KMS-11 (cell line): Measurements from ENCODE around the gene FRK.
"Not testable (repeated sequence)": the region's sequence is repeated elsewhere in the genome, so short reads cannot be mapped to it uniquely, and the experiment has no call there.

ENCODE experiments used
- H2AFZ ChIP-seq: fragments of 200-600 bp; sonication (generic); 2 replicates; pipeline ENCODE4 v1.6.1; 2016; ENCODE audit warnings: antibody characterized with exemption, mixed run types, low read depth
- H3K27ac ChIP-seq: fragments of 200-600 bp; sonication (generic); 2 replicates; pipeline ENCODE4 v1.6.1; 2016; ENCODE audit warnings: mild to moderate bottlenecking, mixed run types
- H3K27me3 ChIP-seq: fragments of 200-600 bp; sonication (generic); 2 replicates; pipeline ENCODE4 v1.6.1; 2017; ENCODE audit warnings: mild to moderate bottlenecking, low read depth, mixed run types, moderate library complexity; ENCODE audit not compliant: insufficient read depth
- H3K36me3 ChIP-seq: fragments of 200-600 bp; sonication (generic); 2 replicates; pipeline ENCODE4 v1.6.1; 2017; ENCODE audit warnings: mild to moderate bottlenecking, mixed run types; ENCODE audit not compliant: insufficient read depth
- H3K4me1 ChIP-seq: fragments of 200-600 bp; sonication (generic); 2 replicates; pipeline ENCODE4 v1.6.1; 2016; ENCODE audit warnings: mild to moderate bottlenecking, low read depth, mixed run types; ENCODE audit not compliant: poor library complexity, severe bottlenecking
- H3K4me2 ChIP-seq: fragments of 200-600 bp; sonication (generic); 2 replicates; pipeline ENCODE4 v1.7.0; 2016; ENCODE audit warnings: mild to moderate bottlenecking, mixed run types
- H3K4me3 ChIP-seq: fragments of 200-600 bp; sonication (generic); IDR thresholded peaks from 2 replicates; pipeline ENCODE4 v1.6.1; 2017; ENCODE audit warnings: low read depth, low read length, mixed read lengths; ENCODE audit not compliant: insufficient read depth
- H3K79me2 ChIP-seq: fragments of 200-600 bp; sonication (generic); 2 replicates; pipeline ENCODE4 v1.6.1; 2016; ENCODE audit warnings: low read depth, mixed run types; ENCODE audit not compliant: insufficient read depth
- H3K9ac ChIP-seq: fragments of 200-600 bp; sonication (generic); 2 replicates; pipeline ENCODE4 v1.6.1; 2016; ENCODE audit warnings: mild to moderate bottlenecking, mixed run types
- H4K20me1 ChIP-seq: fragments of 200-600 bp; sonication (generic); 2 replicates; pipeline ENCODE4 v1.6.1; 2016; ENCODE audit warnings: mild to moderate bottlenecking, mixed run types; ENCODE audit not compliant: insufficient read depth
- TF ChIP-seq, protein P1 (sequence below): fragments of 200-600 bp; sonication (generic); conservative IDR thresholded peaks from 2 replicates; pipeline ENCODE4 v1.6.1; 2017; ENCODE audit warnings: low read depth, mild to moderate bottlenecking, antibody characterized with exemption, low read length, moderate library complexity, mixed read lengths

The FRK gene

DNA sequence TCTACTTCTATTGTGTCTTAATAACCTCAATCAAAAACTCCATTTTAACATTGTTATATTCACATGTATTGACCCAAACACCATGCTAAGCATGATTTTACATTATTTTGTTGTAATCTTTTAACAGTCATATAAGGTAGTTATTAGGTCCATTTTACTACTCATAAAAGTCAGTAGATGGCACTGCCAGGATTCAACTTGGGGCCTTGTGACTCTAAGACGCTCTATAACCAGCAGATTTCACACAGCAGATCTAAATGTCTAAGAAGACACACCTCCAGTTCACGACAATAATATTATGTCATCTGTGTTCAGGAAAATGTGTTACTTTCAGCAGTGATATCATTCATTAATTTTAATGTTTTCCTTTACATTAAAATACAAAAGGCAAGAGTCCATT, 88.0 kb downstream of the FRK start:
- no peak overlapping the region for H3K4me3 ChIP-seq
- no peaks in the 10 kb centered on the region for H3K79me2 ChIP-seq
- H2AFZ ChIP-seq: no peak overlapping the region
- no peak overlapping the region for H3K9ac ChIP-seq
- no peaks in the 10 kb centered on the region for H4K20me1 ChIP-seq
- no peaks in the 10 kb centered on the region for H3K4me1 ChIP-seq
- H3K27ac ChIP-seq: no peak overlapping the region
- H3K36me3 ChIP-seq: no peaks in the 10 kb centered on the region
- H3K27me3 ChIP-seq: no peaks in the 10 kb centered on the region
- TF ChIP-seq, protein P1, sequence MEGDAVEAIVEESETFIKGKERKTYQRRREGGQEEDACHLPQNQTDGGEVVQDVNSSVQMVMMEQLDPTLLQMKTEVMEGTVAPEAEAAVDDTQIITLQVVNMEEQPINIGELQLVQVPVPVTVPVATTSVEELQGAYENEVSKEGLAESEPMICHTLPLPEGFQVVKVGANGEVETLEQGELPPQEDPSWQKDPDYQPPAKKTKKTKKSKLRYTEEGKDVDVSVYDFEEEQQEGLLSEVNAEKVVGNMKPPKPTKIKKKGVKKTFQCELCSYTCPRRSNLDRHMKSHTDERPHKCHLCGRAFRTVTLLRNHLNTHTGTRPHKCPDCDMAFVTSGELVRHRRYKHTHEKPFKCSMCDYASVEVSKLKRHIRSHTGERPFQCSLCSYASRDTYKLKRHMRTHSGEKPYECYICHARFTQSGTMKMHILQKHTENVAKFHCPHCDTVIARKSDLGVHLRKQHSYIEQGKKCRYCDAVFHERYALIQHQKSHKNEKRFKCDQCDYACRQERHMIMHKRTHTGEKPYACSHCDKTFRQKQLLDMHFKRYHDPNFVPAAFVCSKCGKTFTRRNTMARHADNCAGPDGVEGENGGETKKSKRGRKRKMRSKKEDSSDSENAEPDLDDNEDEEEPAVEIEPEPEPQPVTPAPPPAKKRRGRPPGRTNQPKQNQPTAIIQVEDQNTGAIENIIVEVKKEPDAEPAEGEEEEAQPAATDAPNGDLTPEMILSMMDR: no peak
- no peak overlapping the region for H3K4me2 ChIP-seq

DNA sequence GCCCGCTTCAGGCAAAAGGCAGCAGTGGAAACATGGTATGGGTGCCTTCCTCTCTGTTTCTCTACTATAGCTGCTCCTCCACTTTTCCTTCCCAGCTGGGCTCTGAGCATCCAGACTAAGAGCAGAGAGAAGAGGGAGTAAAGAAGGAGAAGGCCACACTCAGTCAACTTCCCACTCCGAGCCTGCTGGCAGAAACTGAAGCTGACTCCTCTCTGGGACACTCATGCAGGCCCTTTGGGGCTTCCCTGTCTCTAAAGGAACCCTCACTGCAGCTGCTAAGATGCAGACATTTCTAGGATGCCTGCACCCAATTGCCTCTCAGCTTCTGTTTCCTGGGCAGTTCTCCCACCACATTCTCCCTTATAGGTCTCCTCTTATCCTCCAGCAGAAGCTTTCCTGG, 88.9 kb downstream of the FRK start:
- Histone ChIP-seq H3K79me2 (no peaks in the 10 kb centered on the region), H3K4me3 (no peak overlapping the region), H3K4me1 (no peaks in the 10 kb centered on the region), H3K9ac (no peak overlapping the region), H3K4me2 (no peak overlapping the region), H3K27ac (no peak overlapping the region), H4K20me1 (no peaks in the 10 kb centered on the region), H3K36me3 (no peaks in the 10 kb centered on the region), H3K27me3 (no peaks in the 10 kb centered on the region), H2AFZ (no peak overlapping the region)
- TF ChIP-seq, protein P1: no peak

GRCh38 chr6:115969930-115970273, 90.8 kb downstream of the FRK start:
- no peak overlapping the region for H3K4me3 ChIP-seq
- no peaks in the 10 kb centered on the region for H3K79me2 ChIP-seq
- no peaks in the 10 kb centered on the region for H3K27me3 ChIP-seq
- TF ChIP-seq, protein P1: no peak
- H3K27ac ChIP-seq: no peak overlapping the region
- no peak overlapping the region for H2AFZ ChIP-seq
- H3K4me2 ChIP-seq: no peak overlapping the region
- H3K36me3 ChIP-seq: no peaks in the 10 kb centered on the region
- no peaks in the 10 kb centered on the region for H3K4me1 ChIP-seq
- H4K20me1 ChIP-seq: no peaks in the 10 kb centered on the region
- H3K9ac ChIP-seq: no peak overlapping the region

DNA sequence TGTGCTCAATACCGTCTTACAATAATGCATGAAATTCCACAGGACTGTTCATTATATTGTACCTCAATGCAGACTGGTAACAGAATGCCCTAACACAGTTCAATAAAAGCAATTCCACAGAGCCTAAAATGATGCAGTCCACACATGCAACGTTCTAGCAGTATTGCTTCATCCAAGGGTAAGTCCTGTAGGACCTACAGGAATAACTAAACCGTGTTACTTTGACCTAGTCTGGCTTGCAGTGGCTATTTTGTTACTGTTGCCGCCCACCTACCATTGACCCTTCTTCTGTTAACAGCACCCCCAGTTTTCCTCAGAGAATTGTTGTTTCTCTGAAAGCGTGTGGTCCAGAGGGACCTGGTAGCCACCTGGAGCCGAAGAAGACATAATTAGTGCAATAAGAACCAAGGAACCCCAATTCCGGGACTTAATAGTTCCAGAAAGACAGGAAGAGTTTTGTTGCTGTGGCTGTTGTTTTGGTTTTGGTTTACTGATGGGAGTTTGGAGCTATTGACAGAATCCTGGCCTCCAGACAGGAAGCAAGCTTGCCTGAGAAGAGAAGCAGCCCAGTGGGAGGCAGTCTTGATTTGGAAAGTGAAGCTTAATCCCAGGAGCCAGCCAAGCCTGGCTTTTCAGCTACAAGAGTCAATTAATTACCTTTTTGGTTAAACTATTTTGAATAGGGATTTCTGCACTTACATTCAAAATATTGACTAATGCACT, 91.3 kb downstream of the FRK start:
- Histone ChIP-seq H3K4me2 (no peak overlapping the region), H3K4me3 (no peak overlapping the region), H3K27me3 (no peaks in the 10 kb centered on the region), H3K79me2 (no peaks in the 10 kb centered on the region), H2AFZ (no peak overlapping the region), H4K20me1 (no peaks in the 10 kb centered on the region), H3K9ac (no peak overlapping the region), H3K4me1 (no peaks in the 10 kb centered on the region), H3K36me3 (no peaks in the 10 kb centered on the region), H3K27ac (no peak overlapping the region)
- TF ChIP-seq, protein P1: no peak

GRCh38 chr6:115960286-115960685, 100.4 kb downstream of the FRK start:
- H3K36me3 ChIP-seq: not testable (repeated sequence)

More at GRCh38 chr6:115960286-115960685, 100.4 kb downstream of the FRK start:
- not testable (repeated sequence) for H3K4me2 ChIP-seq, H4K20me1 ChIP-seq, H3K4me1 ChIP-seq, H3K4me3 ChIP-seq, H2AFZ ChIP-seq, H3K27ac ChIP-seq, H3K9ac ChIP-seq, H3K27me3 ChIP-seq, H3K79me2 ChIP-seq
